Retinal pigment epithelial cell (primary cell): ENCODE measurements around the gene POLE.
"Not testable (repeated sequence)": the region's sequence is repeated elsewhere in the genome, so short reads cannot be mapped to it uniquely, and the experiment has no call there.

ENCODE experiments used
- DNase-seq: peaks from one replicate; pipeline ENCODE4 v3.0.0-alpha.2; 2010; ENCODE audit warnings: low read depth
- H3K4me3 ChIP-seq: 2 replicates; pipeline ENCODE4 v1.5.1; 2011; ENCODE audit warnings: mild to moderate bottlenecking, low read length, control low read depth, moderate library complexity
- CTCF ChIP-seq: conservative IDR thresholded peaks from 2 replicates; pipeline ENCODE4 v1.5.1; 2011; ENCODE audit warnings: low read depth, low read length, control low read depth, inconsistent platforms

The POLE gene

DNA sequence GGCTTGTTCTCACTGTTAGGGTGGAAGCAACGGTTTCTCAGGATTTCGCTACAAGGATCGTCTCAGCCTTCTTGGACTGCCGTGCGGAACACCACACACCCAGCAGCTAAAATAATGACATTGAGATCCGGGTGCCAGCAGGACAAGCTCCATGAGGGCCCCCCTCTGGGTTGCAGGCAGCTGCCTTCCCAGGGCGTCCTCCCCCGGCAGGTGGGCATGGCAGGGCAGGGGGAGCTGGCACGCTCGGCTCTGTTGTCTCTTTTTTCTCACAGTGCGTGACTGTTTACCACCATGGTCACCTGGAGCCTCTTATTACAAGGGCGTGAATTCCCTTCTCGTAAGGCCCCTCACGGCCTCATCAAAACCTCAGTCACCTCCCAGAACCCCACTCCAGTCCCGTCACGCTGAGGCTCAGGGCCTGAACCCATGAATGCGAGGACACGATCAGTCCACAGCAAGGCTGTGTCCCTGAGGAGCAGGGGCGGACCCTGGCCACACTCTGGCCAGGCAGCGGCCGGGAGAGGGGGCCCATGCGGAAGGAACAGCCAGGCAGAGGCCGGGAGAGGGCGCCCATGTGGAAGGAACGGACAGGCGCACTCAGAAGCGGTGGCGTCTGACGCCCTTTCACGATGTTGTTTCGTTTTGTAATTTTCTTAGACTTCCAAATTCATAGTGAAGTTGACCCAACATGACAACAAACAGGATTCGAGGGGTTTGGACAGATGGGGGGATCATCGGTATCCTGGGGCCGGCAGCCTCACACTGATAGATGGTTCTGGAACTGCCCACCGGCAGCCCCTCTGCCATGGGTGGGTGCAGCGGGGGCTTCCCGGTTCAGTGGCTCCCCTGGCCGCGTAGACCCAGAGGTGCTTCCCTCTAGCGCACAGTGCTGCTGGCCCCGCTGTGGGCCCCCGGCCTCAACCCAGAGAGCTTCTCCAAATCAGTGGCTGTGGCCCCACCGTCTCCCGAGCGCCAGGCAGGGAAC is 86.8 kb downstream of the POLE start:
- TF ChIP-seq CTCF, result peak; percentile 69
- peak overlapping the region; percentile 32 for H3K4me3 ChIP-seq
- DNase-seq, result peak; percentile 11

GRCh38 chr12:132599502-132599901 is 87.6 kb downstream of the POLE start:
- DNase-seq, H3K4me3 ChIP-seq: not testable (repeated sequence)

DNA sequence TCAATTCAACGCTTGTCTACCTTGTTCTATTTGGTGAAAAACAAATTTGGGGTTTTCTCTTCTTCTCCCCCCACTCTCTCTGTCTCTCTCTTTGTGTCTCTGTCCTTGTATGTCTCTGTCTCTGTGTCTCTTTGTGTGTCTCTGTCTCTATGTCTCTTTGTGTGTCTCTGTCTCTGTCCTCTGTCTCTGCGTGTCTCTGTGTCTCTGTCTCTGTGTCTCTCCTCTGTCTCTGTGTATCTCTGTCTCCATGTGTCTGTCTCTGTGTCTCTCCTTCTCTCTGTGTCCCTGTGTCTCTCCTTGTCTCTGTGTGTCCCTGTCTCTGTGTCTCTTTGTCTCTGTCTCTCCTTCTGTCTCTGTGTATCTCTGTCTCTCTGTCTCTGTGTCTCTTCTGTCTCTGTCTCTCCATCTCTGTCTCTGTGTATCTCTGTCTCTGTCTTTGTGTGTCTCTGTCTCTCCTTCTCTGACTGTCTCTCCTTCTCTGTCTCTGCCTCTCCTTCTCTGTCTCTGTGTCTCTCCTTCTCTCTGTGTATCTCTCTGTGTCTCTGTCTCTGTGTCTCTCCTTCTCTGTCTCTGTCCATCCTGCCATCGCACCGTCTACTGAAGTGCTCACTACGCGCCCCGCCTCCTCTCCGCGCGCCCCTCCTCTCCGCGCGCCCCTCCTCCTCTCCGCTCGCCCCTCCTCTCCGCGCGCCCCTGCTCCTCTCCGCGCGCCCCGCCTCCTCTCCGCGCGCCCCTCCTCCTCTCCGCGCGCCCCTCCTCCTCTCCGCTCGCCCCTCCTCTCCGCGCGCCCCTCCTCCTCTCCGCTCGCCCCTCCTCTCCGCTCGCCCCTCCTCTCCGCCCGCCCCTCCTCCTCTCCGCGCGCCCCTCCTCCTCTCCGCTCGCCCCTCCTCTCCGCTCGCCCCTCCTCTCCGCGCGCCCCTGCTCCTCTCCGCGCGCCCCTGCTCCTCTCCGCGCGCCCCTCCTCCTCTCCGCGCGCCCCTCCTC is 89.5 kb downstream of the POLE start:
- peak overlapping the region; percentile 58 for H3K4me3 ChIP-seq
- DNase-seq, result peak; percentile 5
- no peak for TF ChIP-seq CTCF

GRCh38 chr12:132596016-132596415 is 91.1 kb downstream of the POLE start:
- H3K4me3 ChIP-seq, result no peak overlapping the region
- DNase-seq, result no peak
- TF ChIP-seq CTCF, result no peak

DNA sequence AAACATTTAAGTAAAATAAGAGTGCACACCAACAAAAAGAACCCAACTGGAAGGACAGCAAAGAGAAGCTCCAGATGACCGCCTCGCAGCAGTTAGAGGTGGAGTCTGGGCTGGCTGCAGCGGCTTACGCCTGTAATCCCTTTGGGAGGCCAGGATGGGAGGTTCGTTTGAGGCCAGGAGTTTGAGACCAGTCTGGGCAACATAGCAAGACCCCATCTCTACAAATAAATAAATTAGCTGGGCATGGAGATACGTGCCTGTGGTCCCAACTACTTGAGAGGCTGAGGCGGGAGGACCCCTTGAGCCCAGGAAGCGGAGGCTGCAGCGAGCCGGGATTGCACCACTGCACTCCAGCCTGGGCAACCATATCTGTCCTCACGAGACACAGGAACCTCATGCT is 92.0 kb downstream of the POLE start:
- no peak for TF ChIP-seq CTCF

DNA sequence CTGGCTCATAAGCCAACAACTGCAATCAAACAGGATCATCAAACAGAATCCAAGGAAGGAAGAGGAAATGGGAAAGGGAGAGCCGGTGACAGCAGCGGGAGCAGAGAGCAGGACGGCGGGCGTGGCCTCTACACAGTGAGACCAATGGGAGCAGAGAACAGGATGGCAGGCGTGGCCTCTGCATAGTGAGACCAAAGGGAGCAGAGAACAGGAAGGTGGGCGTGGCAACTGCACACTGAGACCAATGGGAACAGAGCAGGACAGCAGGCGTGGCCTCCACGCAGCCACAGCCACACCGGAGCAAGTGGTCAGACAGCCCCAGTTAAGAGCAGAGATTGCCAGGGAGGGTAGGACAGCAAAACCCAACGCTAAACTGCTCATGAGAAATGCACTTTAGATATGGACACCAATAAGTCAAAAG is 93.2 kb downstream of the POLE start:
- H3K4me3 ChIP-seq, result no peak overlapping the region
- DNase-seq, result peak; percentile 89
- TF ChIP-seq CTCF, result no peak

More for the DNA sequence above, 92.0 kb downstream of the POLE start:
- no peak overlapping the region for H3K4me3 ChIP-seq
- no peak for DNase-seq

DNA sequence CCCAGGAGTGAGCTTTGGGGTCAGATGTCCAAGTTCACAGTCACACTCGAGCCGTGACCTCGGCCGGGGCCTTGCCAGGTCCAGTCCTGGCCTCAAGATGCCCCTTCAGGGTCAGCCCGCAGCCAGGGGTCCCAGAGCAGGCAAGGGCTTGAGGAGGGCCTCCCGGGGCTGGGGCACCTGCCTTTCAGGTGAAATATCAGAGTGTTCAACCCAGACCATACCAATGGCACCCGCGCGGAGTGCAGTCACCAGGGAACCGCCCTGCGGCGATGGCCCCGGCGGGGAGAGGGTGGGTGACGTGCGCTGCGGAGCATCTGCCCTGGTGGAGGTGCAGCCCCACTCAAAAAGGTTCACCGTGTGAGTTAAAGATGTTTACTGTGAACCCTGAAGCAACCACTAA is 93.6 kb downstream of the POLE start:
- no peak for TF ChIP-seq CTCF
- no peak for DNase-seq
- no peak overlapping the region for H3K4me3 ChIP-seq
